ENCODE measurements around the gene DNAAF5. TPM values are rescaled to one million over a fixed set of nuclear protein-coding genes. Genes with fewer than 3 reads are reported as not detected.
"Not testable (repeated sequence)": the region's sequence is repeated elsewhere in the genome, so short reads cannot be mapped to it uniquely, and the experiment has no call there.

DNAAF5 gene
- total RNA-seq, 4 donors from 2014 or later = 26.7 to 34.4 (median 29.0) TPM

DNA sequence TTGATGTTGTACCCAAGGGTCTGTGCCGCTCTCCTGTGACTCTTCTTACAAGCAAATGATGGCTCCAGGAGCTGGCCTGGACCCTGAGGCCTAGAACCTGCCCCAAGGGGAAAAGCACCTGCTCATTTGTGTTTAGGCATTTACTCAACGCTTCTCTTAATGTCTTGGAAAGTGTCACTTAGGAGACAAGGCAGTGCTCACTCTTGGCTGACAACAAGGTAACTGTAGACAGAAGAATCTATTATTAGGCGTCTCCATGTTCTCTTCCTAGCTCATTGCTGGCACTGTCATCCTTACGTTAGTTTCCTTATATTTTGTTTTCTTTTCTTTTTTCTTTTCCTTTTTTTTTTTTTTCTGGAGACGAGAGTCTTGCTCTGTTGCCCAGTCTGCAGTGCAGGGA is 67.7 kb downstream of the DNAAF5 start:
- Histone ChIP-seq H3K36me3 (no peaks in the 10 kb centered on the region), H3K27ac (no peak overlapping the region), H3K4me1 (peaks cover 5% of the 10 kb centered on the region), H3K27me3 (no peaks in the 10 kb centered on the region), H3K4me3 (no peak overlapping the region), H3K9me3 (no peaks in the 10 kb centered on the region)
- DNase-seq (ENCODE audit: low spot score in 2 of 2) = no peak
- WGBS = 84% methylated on average over 5 of the region's 5 CpGs
- no peak for TF ChIP-seq CTCF (IDR thresholded peaks at IDR 0.05)
- TF ChIP-seq POLR2A (IDR thresholded peaks at IDR 0.05) = no peak
- TF ChIP-seq POLR2AphosphoS5 (IDR thresholded peaks at IDR 0.05) = no peak
- TF ChIP-seq EP300 (IDR thresholded peaks at IDR 0.05) = no peak

- no peaks in the 10 kb centered on the region for H3K36me3 ChIP-seq
- no peaks in the 10 kb centered on the region for H3K9me3 ChIP-seq
- H3K4me3 ChIP-seq = no peak overlapping the region
- 100% methylated on average over 1 of the region's 31 CpGs for WGBS
- peaks cover 5% of the 10 kb centered on the region for H3K4me1 ChIP-seq
- no peak for DNase-seq (ENCODE audit: low spot score in 2 of 2)
- TF ChIP-seq POLR2A (IDR thresholded peaks at IDR 0.05) (no peak), CTCF (IDR thresholded peaks at IDR 0.05) (no peak), POLR2AphosphoS5 (IDR thresholded peaks at IDR 0.05) (no peak), EP300 (IDR thresholded peaks at IDR 0.05) (no peak)
- H3K27ac ChIP-seq = no peak overlapping the region
- H3K27me3 ChIP-seq = no peaks in the 10 kb centered on the region
These were observed 68.3 kb downstream of the DNAAF5 start for GRCh38 chr7:794671-795329.

DNA sequence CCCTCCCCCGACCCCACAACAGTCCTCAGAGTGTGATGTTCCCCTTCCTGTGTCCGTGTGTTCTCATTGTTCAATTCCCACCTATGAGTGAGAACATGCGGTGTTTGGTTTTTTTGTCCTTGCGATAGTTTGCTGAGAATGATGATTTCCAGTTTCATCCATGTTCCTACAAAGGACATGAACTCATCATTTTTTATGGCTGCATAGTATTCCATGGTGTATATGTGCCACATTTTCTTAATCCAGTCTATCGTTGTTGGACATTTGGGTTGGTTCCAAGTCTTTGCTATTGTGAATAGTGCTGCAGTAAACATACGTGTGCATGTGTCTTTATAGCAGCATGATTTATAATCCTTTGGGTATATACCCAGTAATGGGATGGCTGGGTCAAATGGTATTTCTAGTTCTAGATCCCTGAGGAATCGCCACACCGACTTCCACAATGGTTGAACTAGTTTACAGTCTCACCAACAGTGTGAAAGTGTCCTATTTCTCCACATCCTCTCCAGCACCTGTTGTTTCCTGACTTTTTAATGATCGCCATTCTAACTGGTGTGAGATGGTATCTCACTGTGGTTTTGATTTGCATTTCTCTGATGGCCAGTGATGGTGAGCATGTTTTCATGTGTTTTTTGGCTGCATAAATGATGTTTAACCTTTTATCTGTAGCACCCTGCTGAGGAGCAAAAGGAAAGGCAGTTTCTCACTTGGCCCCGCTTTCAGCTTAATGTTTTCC is 70.1 kb downstream of the DNAAF5 start:
- H3K4me1 ChIP-seq; H3K27ac ChIP-seq; H3K9me3 ChIP-seq; H3K27me3 ChIP-seq; DNase-seq (ENCODE audit: low spot score in 2 of 2); H3K4me3 ChIP-seq; H3K36me3 ChIP-seq: not testable (repeated sequence)
- WGBS = 89% methylated on average over 6 of the region's 10 CpGs

GRCh38 chr7:798921-799470 is 72.5 kb downstream of the DNAAF5 start:
- no peaks in the 10 kb centered on the region for H3K36me3 ChIP-seq
- TF ChIP-seq POLR2AphosphoS5 (IDR thresholded peaks at IDR 0.05) (no peak), CTCF (IDR thresholded peaks at IDR 0.05) (no peak), EP300 (IDR thresholded peaks at IDR 0.05) (no peak), POLR2A (IDR thresholded peaks at IDR 0.05) (no peak)
- H3K27ac ChIP-seq = no peak overlapping the region
- WGBS = 91% methylated on average over 12 of the region's 12 CpGs
- H3K4me1 ChIP-seq = peaks cover 17% of the 10 kb centered on the region
- no peaks in the 10 kb centered on the region for H3K27me3 ChIP-seq
- DNase-seq (ENCODE audit: low spot score in 2 of 2) = no peak
- H3K4me3 ChIP-seq = no peak overlapping the region
- H3K9me3 ChIP-seq = no peaks in the 10 kb centered on the region

GRCh38 chr7:800692-801091 is 74.2 kb downstream of the DNAAF5 start:
- H3K9me3 ChIP-seq = no peaks in the 10 kb centered on the region
- H3K27me3 ChIP-seq = no peaks in the 10 kb centered on the region
- 69% methylated on average over 7 of the region's 7 CpGs for WGBS

DNA sequence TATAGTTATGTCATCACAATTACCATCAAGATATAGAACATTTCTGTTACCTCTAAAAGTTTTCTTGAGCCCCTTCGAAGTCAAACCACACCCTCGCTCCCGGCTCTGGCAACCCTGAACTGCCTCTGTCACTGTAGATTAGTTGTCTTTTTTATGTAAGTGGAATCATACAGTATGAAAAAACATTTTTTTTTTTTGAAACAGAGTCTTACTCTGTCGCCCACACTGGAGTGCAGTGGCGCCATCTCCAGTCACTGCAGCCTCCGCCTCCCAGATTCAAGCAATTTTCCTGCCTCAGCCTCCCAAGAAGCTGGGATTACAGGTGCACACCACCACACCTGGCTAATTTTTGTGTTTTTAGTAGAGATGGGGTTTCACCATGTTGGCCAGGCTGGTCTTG is 74.9 kb downstream of the DNAAF5 start:
- not testable (repeated sequence) for H3K36me3 ChIP-seq; H3K27ac ChIP-seq; DNase-seq (ENCODE audit: low spot score in 2 of 2); H3K27me3 ChIP-seq; H3K9me3 ChIP-seq; H3K4me3 ChIP-seq
- 38% methylated on average over 6 of the region's 6 CpGs for WGBS
- peaks cover 17% of the 10 kb centered on the region for H3K4me1 ChIP-seq

More at GRCh38 chr7:800692-801091, 74.2 kb downstream of the DNAAF5 start:
- H3K27ac ChIP-seq = no peak overlapping the region
- no peak for TF ChIP-seq POLR2AphosphoS5 (IDR thresholded peaks at IDR 0.05)
- no peak for TF ChIP-seq POLR2A (IDR thresholded peaks at IDR 0.05)
- TF ChIP-seq EP300 (IDR thresholded peaks at IDR 0.05) = no peak
- TF ChIP-seq CTCF (IDR thresholded peaks at IDR 0.05) = no peak
- H3K4me1 ChIP-seq = peaks cover 17% of the 10 kb centered on the region
- DNase-seq (ENCODE audit: low spot score in 2 of 2) = no peak
- H3K4me3 ChIP-seq = no peak overlapping the region
- no peaks in the 10 kb centered on the region for H3K36me3 ChIP-seq

All from suprapubic skin (tissue), 4 donors.